ENCODE results near the gene ANTXR1. TPM values are rescaled to one million over a fixed set of nuclear protein-coding genes. Genes with fewer than 3 reads are reported as not detected.

The ANTXR1 gene
- total and polyA plus RNA-seq, 2 experiments from 2014 or later: 128 to 191 TPM

- peaks cover 14% of the 10 kb centered on the region; the same call in 1 of the 2 replicates for H3K36me3 ChIP-seq (ENCODE audit: low read depth)
- 3 to 6% methylated on average over 7 of the region's 7 CpGs for WGBS, 2 experiments (ENCODE audit: low coverage in 1 of 2, low lambda C conversion rate in 2 of 2, missing lambda C conversion rate in 2 of 2)
- no peaks in the 10 kb centered on the region for H3K79me2 ChIP-seq (ENCODE audit: insufficient read depth)
- peak overlapping the region; percentile 53 for H3K4me2 ChIP-seq (ENCODE audit: unreplicated experiment)
- TF ChIP-seq EZH2 (IDR thresholded peaks at IDR 0.05; ENCODE audit: insufficient read depth, poor library complexity, severe bottlenecking): no peak
- TF ChIP-seq EZH2phosphoT487 (IDR thresholded peaks at IDR 0.05; ENCODE audit: insufficient read depth, low read depth): 0 out of 2 replicates have a peak, but pooled peaks have one; percentile 51
- H3K27me3 ChIP-seq (replicated peaks; ENCODE audit: insufficient read depth): no peaks in the 10 kb centered on the region
- peaks cover 45% of the 10 kb centered on the region for H3F3A ChIP-seq (ENCODE audit: insufficient read depth)
- H3K9ac ChIP-seq: peak overlapping the region; percentile 71
- H3K9me2 ChIP-seq (ENCODE audit: insufficient read depth): no peaks in the 10 kb centered on the region
- in situ Hi-C loops (cut with MboI): no loop called here
- H4K20me1 ChIP-seq (ENCODE audit: insufficient read depth): no peaks in the 10 kb centered on the region
- peaks cover 49% of the 10 kb centered on the region for H3K4me1 ChIP-seq (ENCODE audit: insufficient read depth)
- peak; percentile 86 for DNase-seq
- no peak overlapping the region for H2AFZ ChIP-seq
- H3K4me3 ChIP-seq: no peak overlapping the region
- H3K9me3 ChIP-seq (ENCODE audit: low read depth): no peaks in the 10 kb centered on the region
- peak overlapping the region; percentile 94 for H3K27ac ChIP-seq
Observed at GRCh38 chr2:69242651-69243051, 229.7 kb downstream of the ANTXR1 start.

GRCh38 chr2:69243652-69244051 is 230.7 kb downstream of the ANTXR1 start:
- Histone ChIP-seq H3K27ac (peak overlapping the region; percentile 94), H3K36me3 (ENCODE audit: low read depth) (peaks cover 14% of the 10 kb centered on the region; the same call in 1 of the 2 replicates), H3K9ac (peak overlapping the region; percentile 71), H3K4me3 (no peak overlapping the region), H4K20me1 (ENCODE audit: insufficient read depth) (no peaks in the 10 kb centered on the region), H3K4me1 (ENCODE audit: insufficient read depth) (peaks cover 40% of the 10 kb centered on the region), H3K79me2 (ENCODE audit: insufficient read depth) (no peaks in the 10 kb centered on the region), H3K27me3 (replicated peaks; ENCODE audit: insufficient read depth) (no peaks in the 10 kb centered on the region), H3K4me2 (ENCODE audit: unreplicated experiment) (no peak overlapping the region), H3F3A (ENCODE audit: insufficient read depth) (peaks cover 37% of the 10 kb centered on the region), H3K9me2 (ENCODE audit: insufficient read depth) (no peaks in the 10 kb centered on the region), H2AFZ (no peak overlapping the region), H3K9me3 (ENCODE audit: low read depth) (no peaks in the 10 kb centered on the region)
- in situ Hi-C loops (cut with MboI): no loop called here
- TF ChIP-seq EZH2phosphoT487 (IDR thresholded peaks at IDR 0.05; ENCODE audit: insufficient read depth, low read depth) (no peak), EZH2 (IDR thresholded peaks at IDR 0.05; ENCODE audit: insufficient read depth, poor library complexity, severe bottlenecking) (no peak)
- no peak for DNase-seq
- WGBS, 2 experiments (ENCODE audit: low coverage in 1 of 2, low lambda C conversion rate in 2 of 2, missing lambda C conversion rate in 2 of 2): 93 to 94% methylated on average over 4 of the region's 4 CpGs

GRCh38 chr2:69244882-69245281 is 231.9 kb downstream of the ANTXR1 start:
- in situ Hi-C loops (cut with MboI): no loop called here
- Histone ChIP-seq H3F3A (ENCODE audit: insufficient read depth) (peaks cover 26% of the 10 kb centered on the region), H3K27ac (no peak overlapping the region), H3K4me1 (ENCODE audit: insufficient read depth) (peaks cover 30% of the 10 kb centered on the region), H3K9ac (no peak overlapping the region), H3K4me2 (ENCODE audit: unreplicated experiment) (no peak overlapping the region), H4K20me1 (ENCODE audit: insufficient read depth) (no peaks in the 10 kb centered on the region), H2AFZ (no peak overlapping the region), H3K79me2 (ENCODE audit: insufficient read depth) (no peaks in the 10 kb centered on the region), H3K36me3 (ENCODE audit: low read depth) (peaks cover 14% of the 10 kb centered on the region; the same call in 1 of the 2 replicates), H3K4me3 (no peak overlapping the region), H3K9me2 (ENCODE audit: insufficient read depth) (no peaks in the 10 kb centered on the region), H3K27me3 (replicated peaks; ENCODE audit: insufficient read depth) (no peaks in the 10 kb centered on the region), H3K9me3 (ENCODE audit: low read depth) (no peaks in the 10 kb centered on the region)
- TF ChIP-seq EZH2phosphoT487 (IDR thresholded peaks at IDR 0.05; ENCODE audit: insufficient read depth, low read depth): no peak
- no peak for TF ChIP-seq EZH2 (IDR thresholded peaks at IDR 0.05; ENCODE audit: insufficient read depth, poor library complexity, severe bottlenecking)
- 98 to 99% methylated on average over 6 of the region's 6 CpGs for WGBS, 2 experiments (ENCODE audit: low coverage in 1 of 2, low lambda C conversion rate in 2 of 2, missing lambda C conversion rate in 2 of 2)
- no peak for DNase-seq

- no peaks in the 10 kb centered on the region for H3K9me3 ChIP-seq (ENCODE audit: low read depth)
- H3K36me3 ChIP-seq (ENCODE audit: low read depth): peaks cover 14% of the 10 kb centered on the region; the same call in 1 of the 2 replicates
- H3K27ac ChIP-seq: no peak overlapping the region
- no peaks in the 10 kb centered on the region for H3K79me2 ChIP-seq (ENCODE audit: insufficient read depth)
- 93 to 98% methylated on average over 9 of the region's 9 CpGs for WGBS, 2 experiments (ENCODE audit: low coverage in 1 of 2, low lambda C conversion rate in 2 of 2, missing lambda C conversion rate in 2 of 2)
- H2AFZ ChIP-seq: no peak overlapping the region
- H4K20me1 ChIP-seq (ENCODE audit: insufficient read depth): no peaks in the 10 kb centered on the region
- H3K9me2 ChIP-seq (ENCODE audit: insufficient read depth): no peaks in the 10 kb centered on the region
- TF ChIP-seq EZH2phosphoT487 (IDR thresholded peaks at IDR 0.05; ENCODE audit: insufficient read depth, low read depth) (no peak), EZH2 (IDR thresholded peaks at IDR 0.05; ENCODE audit: insufficient read depth, poor library complexity, severe bottlenecking) (no peak)
- no peak for DNase-seq
- in situ Hi-C loops (cut with MboI): no loop called here
- peaks cover 33% of the 10 kb centered on the region for H3F3A ChIP-seq (ENCODE audit: insufficient read depth)
- H3K27me3 ChIP-seq (replicated peaks; ENCODE audit: insufficient read depth): no peaks in the 10 kb centered on the region
- H3K4me2 ChIP-seq (ENCODE audit: unreplicated experiment): no peak overlapping the region
- no peak overlapping the region for H3K9ac ChIP-seq
- H3K4me3 ChIP-seq: no peak overlapping the region
- H3K4me1 ChIP-seq (ENCODE audit: insufficient read depth): peaks cover 39% of the 10 kb centered on the region
Observed at GRCh38 chr2:69247583-69247982, 234.6 kb downstream of the ANTXR1 start.
